RWPE2 (cell line): ENCODE results near the gene TRIM71.

Experiments used
- ATAC-seq: fragments of 200-7000 bp; cut with Tn5 transposase; 3 replicates; pipeline ENCODE4 v1.9.1; 2021; ENCODE audit warnings: low read depth
- DNase-seq: peaks from one replicate; pipeline ENCODE4 v3.0.0-alpha.2; 2020; ENCODE audit warnings: low spot score
- H3K27ac ChIP-seq: fragments of 450-650 bp; 2 replicates; pipeline ENCODE4 v1.5.1; 2017; ENCODE audit warnings: mild to moderate bottlenecking; ENCODE audit not compliant: poor library complexity, severe bottlenecking
- H3K27me3 ChIP-seq: fragments of 250-450 bp; sonication (Bioruptor Pico); 2 replicates; pipeline ENCODE4 v1.5.1; 2021; ENCODE audit warnings: mild to moderate bottlenecking, moderate library complexity; ENCODE audit not compliant: insufficient read depth, poor library complexity, severe bottlenecking
- H3K36me3 ChIP-seq: fragments of 250-450 bp; sonication (Bioruptor Pico); 2 replicates; pipeline ENCODE4 v1.5.1; 2020; ENCODE audit warnings: low read depth, mild to moderate bottlenecking, moderate library complexity
- H3K4me1 ChIP-seq: fragments of 250-450 bp; sonication (Bioruptor Pico); 2 replicates; pipeline ENCODE4 v1.5.1; 2021; ENCODE audit warnings: mild to moderate bottlenecking, moderate library complexity; ENCODE audit not compliant: insufficient read depth, poor library complexity, severe bottlenecking
- H3K4me3 ChIP-seq: fragments of 250-450 bp; sonication (Bioruptor Pico); 2 replicates; pipeline ENCODE4 v1.5.1; 2021; ENCODE audit warnings: mild to moderate bottlenecking, moderate library complexity; ENCODE audit not compliant: severe bottlenecking
- H3K9me3 ChIP-seq: fragments of 250-450 bp; sonication (Bioruptor Pico); 2 replicates; pipeline ENCODE4 v1.5.1; 2021; ENCODE audit warnings: mild to moderate bottlenecking, moderate library complexity; ENCODE audit not compliant: severe bottlenecking
- CTCF ChIP-seq: fragments of 450-650 bp; IDR thresholded peaks from one replicate; pipeline ENCODE4 v1.5.1; 2017; ENCODE audit warnings: mild to moderate bottlenecking, moderate library complexity; ENCODE audit not compliant: poor library complexity, severe bottlenecking

TRIM71 gene

GRCh38 chr3:32865383-32865782 is 47.6 kb downstream of the TRIM71 start:
- H3K4me1 ChIP-seq, result no peaks in the 10 kb centered on the region
- no peaks in the 10 kb centered on the region for H3K27me3 ChIP-seq
- no peak overlapping the region for H3K27ac ChIP-seq
- peak; percentile 62 for ATAC-seq
- no peak for DNase-seq
- no peaks in the 10 kb centered on the region for H3K9me3 ChIP-seq
- H3K36me3 ChIP-seq, result no peaks in the 10 kb centered on the region
- TF ChIP-seq CTCF, result no peak
- H3K4me3 ChIP-seq, result no peak overlapping the region

DNA sequence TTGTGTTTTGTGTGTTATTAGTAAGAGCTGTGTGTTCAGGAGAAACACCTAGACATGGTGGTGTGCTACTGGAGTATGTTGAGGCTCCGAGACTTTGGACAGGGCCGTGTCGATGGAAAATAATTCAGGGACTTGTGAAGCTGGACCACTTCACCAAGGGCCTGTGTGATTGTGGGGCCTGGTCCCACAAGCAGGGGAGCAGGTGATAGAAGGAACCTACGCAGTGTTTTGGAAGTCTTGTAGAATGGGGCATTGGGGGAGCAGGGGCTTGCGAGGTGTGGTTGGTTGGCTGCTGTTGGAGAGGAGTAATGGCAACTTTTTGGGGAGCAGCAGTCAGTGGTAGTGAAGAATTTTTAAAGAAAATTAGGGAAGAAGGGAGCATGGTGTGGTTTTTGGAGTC is 48.7 kb downstream of the TRIM71 start:
- H3K4me3 ChIP-seq, result no peak overlapping the region
- DNase-seq, result no peak
- no peak for TF ChIP-seq CTCF
- no peak for ATAC-seq
- no peaks in the 10 kb centered on the region for H3K9me3 ChIP-seq
- no peaks in the 10 kb centered on the region for H3K4me1 ChIP-seq
- H3K27ac ChIP-seq, result no peak overlapping the region
- H3K36me3 ChIP-seq, result no peaks in the 10 kb centered on the region
- no peaks in the 10 kb centered on the region for H3K27me3 ChIP-seq

- ATAC-seq, result no peak
- Histone ChIP-seq H3K4me3 (no peak overlapping the region), H3K27ac (no peak overlapping the region), H3K9me3 (no peaks in the 10 kb centered on the region), H3K27me3 (no peaks in the 10 kb centered on the region), H3K4me1 (no peaks in the 10 kb centered on the region), H3K36me3 (no peaks in the 10 kb centered on the region)
- DNase-seq, result no peak
- TF ChIP-seq CTCF, result no peak
These were observed 50.2 kb downstream of the TRIM71 start for GRCh38 chr3:32867954-32868353.

GRCh38 chr3:32868719-32869512 is 51.1 kb downstream of the TRIM71 start:
- no peak overlapping the region for H3K27ac ChIP-seq
- no peaks in the 10 kb centered on the region for H3K4me1 ChIP-seq
- ATAC-seq, result no peak
- H3K36me3 ChIP-seq, result no peaks in the 10 kb centered on the region
- TF ChIP-seq CTCF, result no peak
- H3K9me3 ChIP-seq, result no peaks in the 10 kb centered on the region
- no peak overlapping the region for H3K4me3 ChIP-seq
- no peaks in the 10 kb centered on the region for H3K27me3 ChIP-seq
- no peak for DNase-seq

DNA sequence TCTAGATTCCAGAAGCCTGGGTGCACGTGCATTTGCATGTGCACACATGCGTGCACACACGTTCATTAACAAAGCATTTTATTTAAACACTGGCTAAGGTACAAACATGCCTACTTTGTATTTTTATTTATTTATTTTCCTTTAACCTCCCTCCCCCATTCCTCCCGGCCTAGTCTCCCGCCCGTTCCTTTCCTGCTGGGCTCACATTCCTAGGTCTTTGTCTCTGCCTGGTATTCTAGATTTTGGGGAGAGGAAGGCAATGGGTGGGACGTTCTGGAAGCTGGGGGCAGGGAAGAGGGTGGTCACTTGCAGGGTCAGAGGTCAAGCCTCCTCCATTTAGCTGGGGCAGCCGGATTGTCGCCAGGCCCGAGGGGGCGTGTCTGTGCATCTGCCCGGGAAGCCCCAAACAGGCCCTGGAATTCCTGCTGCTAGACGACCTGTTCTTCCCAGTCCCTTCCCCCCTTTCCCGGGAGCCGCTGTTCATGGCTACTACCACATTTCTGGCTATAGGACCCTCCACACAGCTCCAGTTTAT is 51.8 kb downstream of the TRIM71 start:
- no peak for DNase-seq
- Histone ChIP-seq H3K27me3 (no peaks in the 10 kb centered on the region), H3K4me1 (no peaks in the 10 kb centered on the region), H3K9me3 (no peaks in the 10 kb centered on the region), H3K27ac (no peak overlapping the region), H3K4me3 (no peak overlapping the region), H3K36me3 (no peaks in the 10 kb centered on the region)
- TF ChIP-seq CTCF, result no peak
- ATAC-seq, result no peak
